RWPE1 (cell line): ENCODE data around the gene SLC25A21.

ENCODE experiments used
- CTCF ChIA-PET: fragments of 350-600 bp; sonication (Branson Sonifier 250); formaldehyde crosslinking; extraction: SDS; loops from one replicate; lab custom pipeline; 2021; lab: Yijun Ruan, JAX
- POLR2A ChIA-PET: fragments of 400-600 bp; formaldehyde crosslinking; extraction: SDS; loops from one replicate; lab custom pipeline; 2020; ENCODE audit warnings: antibody characterized with exemption; ENCODE audit not compliant: low non-redundant PET; lab: Yijun Ruan, JAX
- DNase-seq: peaks from one replicate; pipeline ENCODE4 v3.0.0; 2012; ENCODE audit warnings: low spot score
- H3K27ac ChIP-seq: fragments of 450-650 bp; 2 replicates; pipeline ENCODE4 v1.5.1; 2017
- TF ChIP-seq, protein P1 (sequence below): fragments of 450-650 bp; conservative IDR thresholded peaks from 2 replicates; pipeline ENCODE4 v1.5.1; 2017; ENCODE audit warnings: low read depth, mild to moderate bottlenecking

SLC25A21 gene

DNA sequence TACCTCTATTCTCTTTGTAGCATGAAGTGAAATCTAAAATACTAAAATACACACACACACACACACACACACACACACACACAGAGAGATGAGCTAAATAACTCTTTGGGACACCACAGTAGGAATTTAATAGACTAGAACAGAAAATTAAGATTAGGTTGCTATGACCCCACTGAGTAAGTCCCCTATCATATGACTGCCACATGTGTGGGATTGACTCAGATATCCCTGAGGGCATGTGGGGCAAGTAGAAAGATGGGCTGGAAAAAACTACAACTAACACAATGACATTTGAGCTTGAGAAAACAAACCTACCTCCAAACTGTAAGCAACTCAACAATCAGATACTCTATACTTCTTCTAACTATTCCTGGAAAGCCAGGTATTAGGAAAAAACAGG is 27.0 kb downstream of the SLC25A21 start:
- no peak overlapping the region for H3K27ac ChIP-seq
- DNase-seq = peak; percentile 14
- TF ChIP-seq, protein P1, sequence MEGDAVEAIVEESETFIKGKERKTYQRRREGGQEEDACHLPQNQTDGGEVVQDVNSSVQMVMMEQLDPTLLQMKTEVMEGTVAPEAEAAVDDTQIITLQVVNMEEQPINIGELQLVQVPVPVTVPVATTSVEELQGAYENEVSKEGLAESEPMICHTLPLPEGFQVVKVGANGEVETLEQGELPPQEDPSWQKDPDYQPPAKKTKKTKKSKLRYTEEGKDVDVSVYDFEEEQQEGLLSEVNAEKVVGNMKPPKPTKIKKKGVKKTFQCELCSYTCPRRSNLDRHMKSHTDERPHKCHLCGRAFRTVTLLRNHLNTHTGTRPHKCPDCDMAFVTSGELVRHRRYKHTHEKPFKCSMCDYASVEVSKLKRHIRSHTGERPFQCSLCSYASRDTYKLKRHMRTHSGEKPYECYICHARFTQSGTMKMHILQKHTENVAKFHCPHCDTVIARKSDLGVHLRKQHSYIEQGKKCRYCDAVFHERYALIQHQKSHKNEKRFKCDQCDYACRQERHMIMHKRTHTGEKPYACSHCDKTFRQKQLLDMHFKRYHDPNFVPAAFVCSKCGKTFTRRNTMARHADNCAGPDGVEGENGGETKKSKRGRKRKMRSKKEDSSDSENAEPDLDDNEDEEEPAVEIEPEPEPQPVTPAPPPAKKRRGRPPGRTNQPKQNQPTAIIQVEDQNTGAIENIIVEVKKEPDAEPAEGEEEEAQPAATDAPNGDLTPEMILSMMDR = no peak
- CTCF ChIA-PET = interaction anchor here (0.6 to 0.9 kb wide), 2 partner anchors 592 to 1285 kb away, joined by 3 read pairs; no protein-coding TSS in a partner anchor
- POLR2A ChIA-PET = no interaction called here

DNA sequence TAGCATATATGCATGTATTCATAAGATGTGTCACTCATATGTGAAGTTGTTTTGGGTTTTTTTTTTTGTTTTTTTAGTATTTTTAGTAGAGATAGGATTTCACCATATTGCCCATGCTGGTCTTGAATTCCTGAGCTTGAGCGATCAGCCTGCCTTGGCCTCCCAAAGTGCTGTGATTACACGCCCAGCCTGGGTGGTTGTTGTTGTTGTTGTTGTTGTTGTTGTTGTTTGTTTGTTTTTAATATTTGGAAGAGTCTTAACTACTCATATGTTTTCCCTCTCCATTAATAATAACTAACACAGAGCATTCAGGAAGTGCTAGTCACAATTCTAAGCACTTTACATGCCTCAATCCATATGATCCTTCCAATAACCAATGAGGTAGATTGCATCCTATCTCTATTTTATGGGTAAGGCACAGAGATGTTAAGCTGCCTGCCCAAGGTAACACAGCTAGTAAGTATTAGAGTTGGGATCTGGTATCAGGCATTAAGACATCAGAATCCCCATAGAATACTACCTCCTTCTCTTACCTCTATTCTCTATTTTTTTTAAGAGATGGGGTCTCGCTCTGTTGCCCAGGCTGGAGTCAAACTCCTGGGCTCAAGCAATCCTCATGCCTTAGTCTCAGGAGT is 27.6 kb downstream of the SLC25A21 start:
- H3K27ac ChIP-seq = no peak overlapping the region
- CTCF ChIA-PET = interaction anchor here (0.6 to 0.9 kb wide), 2 partner anchors 591 to 1286 kb away, joined by 3 read pairs; no protein-coding TSS in a partner anchor

DNA sequence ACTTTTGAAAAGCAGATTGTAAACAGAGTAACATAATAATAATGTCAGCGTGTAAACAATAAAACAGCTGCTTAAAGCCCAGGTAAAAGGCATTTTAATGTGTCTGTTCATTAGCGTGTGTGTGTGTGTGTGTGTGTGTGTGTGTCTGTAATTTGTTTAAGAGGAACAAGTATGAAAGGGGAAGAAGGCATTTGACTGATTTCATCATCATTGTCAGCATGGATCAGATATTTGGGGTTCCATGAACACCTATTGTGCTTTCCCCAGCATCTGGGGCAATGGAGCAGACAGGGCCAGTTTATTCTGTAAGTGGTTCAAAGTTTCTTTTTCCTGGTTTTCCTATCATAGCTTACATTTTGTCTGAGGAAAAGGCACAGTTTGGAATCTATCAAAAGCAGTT is 28.9 kb downstream of the SLC25A21 start:
- ChIA-PET POLR2A (no interaction called here), CTCF (interaction anchor here (0.6 kb wide), 1 partner anchor 52 kb away, joined by 3 read pairs; no protein-coding TSS in a partner anchor)
- TF ChIP-seq, protein P1 = no peak
- no peak for DNase-seq
- H3K27ac ChIP-seq = no peak overlapping the region

More for the DNA sequence above, 27.6 kb downstream of the SLC25A21 start:
- POLR2A ChIA-PET = no interaction called here
- DNase-seq = no peak
- TF ChIP-seq, protein P1 = no peak

DNA sequence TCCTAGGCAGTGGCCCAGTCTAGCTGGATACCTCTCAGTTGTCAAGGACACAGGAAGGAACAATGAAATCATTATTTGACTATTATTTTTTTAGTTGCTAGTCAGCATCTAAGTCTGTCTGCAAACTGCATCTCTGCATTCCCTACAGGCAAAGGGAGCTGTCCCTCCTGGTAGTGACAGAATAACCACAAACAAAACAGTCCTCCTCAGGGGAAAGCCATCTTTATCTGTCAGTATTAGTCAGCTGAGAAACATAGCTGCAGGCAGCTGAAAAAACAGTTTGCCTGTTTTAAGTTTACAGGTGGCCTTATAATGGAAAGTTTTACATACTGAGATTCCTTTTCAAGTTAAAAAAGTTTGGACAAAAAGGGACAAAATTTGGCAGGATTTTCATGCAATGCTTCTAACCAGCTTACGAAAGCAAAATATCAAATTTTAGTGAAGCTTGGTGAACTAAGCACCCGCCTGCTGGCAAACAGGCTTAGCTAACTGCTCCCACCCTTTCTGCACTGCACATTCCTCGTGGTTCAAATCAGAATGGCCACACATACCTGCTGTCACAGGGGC is 29.5 kb downstream of the SLC25A21 start:
- peak; percentile 9 for DNase-seq
- ChIA-PET POLR2A (no interaction called here), CTCF (interaction anchor here (0.6 kb wide), 1 partner anchor 52 kb away, joined by 3 read pairs; no protein-coding TSS in a partner anchor)
- no peak overlapping the region for H3K27ac ChIP-seq
- TF ChIP-seq, protein P1 = no peak

DNA sequence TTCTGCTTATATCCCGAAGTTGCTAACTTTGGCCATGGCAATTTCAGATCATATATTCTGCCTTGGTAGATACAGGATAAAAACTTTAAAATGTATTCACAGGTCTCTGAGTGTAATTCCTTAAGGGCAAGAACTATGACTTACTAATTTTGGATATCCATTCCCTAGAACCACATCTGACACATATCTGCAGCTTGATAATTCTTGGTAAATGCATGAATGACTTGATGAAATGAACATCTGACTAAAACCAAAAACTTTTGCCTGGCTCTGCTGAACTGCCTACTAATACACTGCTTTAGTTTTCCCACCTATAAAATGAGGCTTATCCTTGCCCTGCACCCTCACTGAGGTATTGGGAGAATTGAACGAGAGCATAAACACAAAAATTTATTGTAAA is 32.2 kb downstream of the SLC25A21 start:
- POLR2A ChIA-PET = no interaction called here

DNA sequence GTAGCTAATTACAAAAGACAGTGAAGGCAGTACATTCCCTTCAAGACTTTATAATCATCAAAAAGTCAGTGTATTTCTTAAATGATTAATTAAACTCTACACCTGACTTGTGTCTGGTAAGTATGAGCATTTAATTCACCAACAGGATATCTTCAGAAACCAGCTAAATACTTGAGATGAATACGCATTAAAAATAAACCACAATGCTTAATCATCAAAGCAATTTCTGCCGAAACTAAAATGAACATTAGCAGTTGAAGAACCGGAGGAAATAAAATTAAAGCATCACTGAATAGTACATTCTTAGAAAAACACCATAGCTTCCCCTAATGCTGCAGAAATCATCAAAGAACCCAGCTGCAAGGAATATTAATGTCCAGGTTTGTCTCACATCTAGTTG is 32.7 kb downstream of the SLC25A21 start:
- POLR2A ChIA-PET = no interaction called here
- no peak overlapping the region for H3K27ac ChIP-seq
- CTCF ChIA-PET = no interaction called here
- TF ChIP-seq, protein P1 = no peak
- DNase-seq = no peak

More for the DNA sequence above, 32.2 kb downstream of the SLC25A21 start:
- no peak overlapping the region for H3K27ac ChIP-seq
- CTCF ChIA-PET = no interaction called here
- TF ChIP-seq, protein P1 = no peak
- DNase-seq = no peak
